ENCODE results near the gene RUNX1. TPM values are rescaled to one million over a fixed set of nuclear protein-coding genes. Genes with fewer than 3 reads are reported as not detected.

RUNX1 gene
- total and polyA plus RNA-seq, 2 of the 13 experiments (the other 11 are each of a cell fraction or from before 2014, with no cell fraction given): 5.4 to 6.4 TPM

DNA sequence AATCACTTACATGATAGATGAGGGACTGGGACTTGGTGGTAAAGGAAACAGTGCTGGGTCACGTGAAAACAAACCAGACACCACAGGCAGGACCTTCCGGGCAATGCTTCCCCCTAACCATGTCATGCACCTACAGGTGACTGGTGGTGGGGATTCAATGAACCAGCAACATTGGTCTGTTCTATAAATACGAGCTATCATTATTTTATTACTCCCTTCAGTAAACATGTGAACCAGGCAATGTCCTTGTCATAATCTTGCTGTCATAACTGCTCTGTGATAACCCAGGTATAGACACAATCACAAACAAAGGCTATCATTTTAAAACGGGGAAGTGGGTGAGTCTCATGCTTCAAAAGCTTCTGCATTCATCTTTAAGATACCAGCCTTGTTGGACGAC is 226.9 kb downstream of the RUNX1 start:
- POLR2A ChIA-PET: no interaction called here
- WGBS (ENCODE audit: low lambda C conversion rate): 97% methylated on average over 5 of the region's 5 CpGs

DNA sequence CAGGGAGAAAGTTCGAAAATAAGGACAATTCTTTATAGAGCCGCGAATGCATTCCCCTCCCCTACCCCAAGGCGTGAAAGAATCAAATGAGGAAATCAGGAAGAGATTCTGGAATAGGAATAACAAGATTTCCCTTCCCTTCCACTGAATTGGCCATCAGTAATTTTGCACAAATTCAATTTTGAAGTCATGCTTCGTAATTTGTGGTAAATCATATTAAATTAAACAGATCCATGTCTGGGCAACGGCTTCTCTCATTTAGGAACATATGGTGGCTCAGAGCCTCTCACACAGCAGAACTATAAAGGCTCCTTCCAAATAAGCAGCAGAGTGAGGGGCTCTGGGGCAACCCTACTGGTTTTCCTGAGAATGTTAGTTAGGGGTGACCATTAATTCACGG is 227.4 kb downstream of the RUNX1 start:
- CTCF ChIA-PET (ENCODE audit: low intra/inter-chr PET ratio, low total read pairs): no interaction called here
- intact Hi-C loops (cut with micrococcal nuclease; ENCODE audit: unreplicated experiment) (no loop called here), in situ Hi-C loops (cut with HindIII; ENCODE audit: extremely low pct_ligation_motif_present, low pct_unique_long_range_greater_than_20kb) (no loop called here)
- H3K4me1 ChIP-seq (ENCODE audit: insufficient read depth, low read length): peaks cover 53% of the 10 kb centered on the region
- H3K27me3 ChIP-seq (ENCODE audit: control insufficient read depth in 1 of 2, insufficient read depth in 2 of 2, low read length in 2 of 2): no peaks in the 10 kb centered on the region
- DNase-seq (ENCODE audit: low spot score) (no peak), ATAC-seq (no peak), FAIRE-seq (no peak)
- H2AFZ ChIP-seq (ENCODE audit: low read length): no peak overlapping the region
- no peaks in the 10 kb centered on the region for H3K9me3 ChIP-seq (ENCODE audit: low read length)
- H4K20me1 ChIP-seq (ENCODE audit: insufficient read depth, low read length): no peaks in the 10 kb centered on the region
- H3K4me3 ChIP-seq (replicated peaks in 1 of 3; ENCODE audit: insufficient read depth in 1 of 3, low read depth in 2 of 3, low read length in 3 of 3): no peak overlapping the region
- no TSS peak for BruUV-seq (replicated peaks)
- H3K36me3 ChIP-seq (replicated peaks in 1 of 2; ENCODE audit: control insufficient read depth in 1 of 2, insufficient read depth in 2 of 2, low read length in 2 of 2): peaks cover 3 to 17% of the 10 kb centered on the region in 2 experiments; a peak in 4 of 5 replicates
- H3K4me2 ChIP-seq (ENCODE audit: low read depth, low read length): no peak overlapping the region
- no peak overlapping the region for H3K27ac ChIP-seq (ENCODE audit: extremely low read length, insufficient read depth, low read length)
- 96% methylated on average over 7 of the region's 7 CpGs for WGBS (ENCODE audit: low lambda C conversion rate)
- no peak overlapping the region for H3K9ac ChIP-seq (ENCODE audit: insufficient read depth, low read depth, low read length)
- POLR2A ChIA-PET: no interaction called here
- no peaks in the 10 kb centered on the region for H3K79me2 ChIP-seq (ENCODE audit: insufficient read depth, low read length)
- TF ChIP-seq SIX4 (CRISPR knock-in tag; IDR thresholded peaks at IDR 0.05) (no peak), ZNF557 (CRISPR knock-in tag; IDR thresholded peaks at IDR 0.05) (no peak), POLR2A (IDR thresholded peaks at IDR 0.05; ENCODE audit: insufficient read depth in 1 of 2, low read depth in 2 of 2, low read length in 2 of 2) (no peak), NFKB2 (CRISPR knock-in tag; IDR thresholded peaks at IDR 0.05; ENCODE audit: borderline replicate concordance) (no peak), NR1H2 (CRISPR knock-in tag; IDR thresholded peaks at IDR 0.05; ENCODE audit: borderline replicate concordance, low read depth) (no peak), ONECUT2 (CRISPR knock-in tag; IDR thresholded peaks at IDR 0.05) (no peak), ZNF678 (CRISPR knock-in tag; IDR thresholded peaks at IDR 0.05) (no peak), ARNTL (CRISPR knock-in tag; IDR thresholded peaks at IDR 0.05) (no peak), ZFP36L1 (CRISPR knock-in tag; IDR thresholded peaks at IDR 0.05) (no peak), HNF4A (CRISPR knock-in tag; IDR thresholded peaks at IDR 0.05) (no peak)
- TF ChIP-seq, protein P1, sequence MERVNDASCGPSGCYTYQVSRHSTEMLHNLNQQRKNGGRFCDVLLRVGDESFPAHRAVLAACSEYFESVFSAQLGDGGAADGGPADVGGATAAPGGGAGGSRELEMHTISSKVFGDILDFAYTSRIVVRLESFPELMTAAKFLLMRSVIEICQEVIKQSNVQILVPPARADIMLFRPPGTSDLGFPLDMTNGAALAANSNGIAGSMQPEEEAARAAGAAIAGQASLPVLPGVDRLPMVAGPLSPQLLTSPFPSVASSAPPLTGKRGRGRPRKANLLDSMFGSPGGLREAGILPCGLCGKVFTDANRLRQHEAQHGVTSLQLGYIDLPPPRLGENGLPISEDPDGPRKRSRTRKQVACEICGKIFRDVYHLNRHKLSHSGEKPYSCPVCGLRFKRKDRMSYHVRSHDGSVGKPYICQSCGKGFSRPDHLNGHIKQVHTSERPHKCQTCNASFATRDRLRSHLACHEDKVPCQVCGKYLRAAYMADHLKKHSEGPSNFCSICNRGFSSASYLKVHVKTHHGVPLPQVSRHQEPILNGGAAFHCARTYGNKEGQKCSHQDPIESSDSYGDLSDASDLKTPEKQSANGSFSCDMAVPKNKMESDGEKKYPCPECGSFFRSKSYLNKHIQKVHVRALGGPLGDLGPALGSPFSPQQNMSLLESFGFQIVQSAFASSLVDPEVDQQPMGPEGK (CRISPR knock-in tag; IDR thresholded peaks at IDR 0.05): no peak
- TF ChIP-seq, protein P2, sequence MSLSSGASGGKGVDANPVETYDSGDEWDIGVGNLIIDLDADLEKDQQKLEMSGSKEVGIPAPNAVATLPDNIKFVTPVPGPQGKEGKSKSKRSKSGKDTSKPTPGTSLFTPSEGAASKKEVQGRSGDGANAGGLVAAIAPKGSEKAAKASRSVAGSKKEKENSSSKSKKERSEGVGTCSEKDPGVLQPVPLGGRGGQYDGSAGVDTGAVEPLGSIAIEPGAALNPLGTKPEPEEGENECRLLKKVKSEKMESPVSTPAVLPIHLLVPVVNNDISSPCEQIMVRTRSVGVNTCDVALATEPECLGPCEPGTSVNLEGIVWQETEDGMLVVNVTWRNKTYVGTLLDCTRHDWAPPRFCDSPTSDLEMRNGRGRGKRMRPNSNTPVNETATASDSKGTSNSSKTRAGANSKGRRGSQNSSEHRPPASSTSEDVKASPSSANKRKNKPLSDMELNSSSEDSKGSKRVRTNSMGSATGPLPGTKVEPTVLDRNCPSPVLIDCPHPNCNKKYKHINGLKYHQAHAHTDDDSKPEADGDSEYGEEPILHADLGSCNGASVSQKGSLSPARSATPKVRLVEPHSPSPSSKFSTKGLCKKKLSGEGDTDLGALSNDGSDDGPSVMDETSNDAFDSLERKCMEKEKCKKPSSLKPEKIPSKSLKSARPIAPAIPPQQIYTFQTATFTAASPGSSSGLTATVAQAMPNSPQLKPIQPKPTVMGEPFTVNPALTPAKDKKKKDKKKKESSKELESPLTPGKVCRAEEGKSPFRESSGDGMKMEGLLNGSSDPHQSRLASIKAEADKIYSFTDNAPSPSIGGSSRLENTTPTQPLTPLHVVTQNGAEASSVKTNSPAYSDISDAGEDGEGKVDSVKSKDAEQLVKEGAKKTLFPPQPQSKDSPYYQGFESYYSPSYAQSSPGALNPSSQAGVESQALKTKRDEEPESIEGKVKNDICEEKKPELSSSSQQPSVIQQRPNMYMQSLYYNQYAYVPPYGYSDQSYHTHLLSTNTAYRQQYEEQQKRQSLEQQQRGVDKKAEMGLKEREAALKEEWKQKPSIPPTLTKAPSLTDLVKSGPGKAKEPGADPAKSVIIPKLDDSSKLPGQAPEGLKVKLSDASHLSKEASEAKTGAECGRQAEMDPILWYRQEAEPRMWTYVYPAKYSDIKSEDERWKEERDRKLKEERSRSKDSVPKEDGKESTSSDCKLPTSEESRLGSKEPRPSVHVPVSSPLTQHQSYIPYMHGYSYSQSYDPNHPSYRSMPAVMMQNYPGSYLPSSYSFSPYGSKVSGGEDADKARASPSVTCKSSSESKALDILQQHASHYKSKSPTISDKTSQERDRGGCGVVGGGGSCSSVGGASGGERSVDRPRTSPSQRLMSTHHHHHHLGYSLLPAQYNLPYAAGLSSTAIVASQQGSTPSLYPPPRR (CRISPR knock-in tag; IDR thresholded peaks at IDR 0.05; ENCODE audit: borderline replicate concordance): no peak

More for the DNA sequence above, 226.9 kb downstream of the RUNX1 start:
- peaks cover 48% of the 10 kb centered on the region for H3K4me1 ChIP-seq (ENCODE audit: insufficient read depth, low read length)
- H3K36me3 ChIP-seq (replicated peaks in 1 of 2; ENCODE audit: control insufficient read depth in 1 of 2, insufficient read depth in 2 of 2, low read length in 2 of 2): peaks cover 4 to 17% of the 10 kb centered on the region in 2 experiments; a peak in 4 of 5 replicates
- BruUV-seq (replicated peaks): no TSS peak
- H3K9ac ChIP-seq (ENCODE audit: insufficient read depth, low read depth, low read length): no peak overlapping the region
- CTCF ChIA-PET (ENCODE audit: low intra/inter-chr PET ratio, low total read pairs): no interaction called here
- no peak overlapping the region for H3K4me2 ChIP-seq (ENCODE audit: low read depth, low read length)
- no peaks in the 10 kb centered on the region for H3K9me3 ChIP-seq (ENCODE audit: low read length)
- H3K4me3 ChIP-seq (replicated peaks in 1 of 3; ENCODE audit: insufficient read depth in 1 of 3, low read depth in 2 of 3, low read length in 3 of 3): no peak overlapping the region
- no peaks in the 10 kb centered on the region for H4K20me1 ChIP-seq (ENCODE audit: insufficient read depth, low read length)
- H3K27ac ChIP-seq (ENCODE audit: extremely low read length, insufficient read depth, low read length): no peak overlapping the region
- no peak for ATAC-seq
- DNase-seq (ENCODE audit: low spot score): no peak
- in situ Hi-C loops (cut with HindIII; ENCODE audit: extremely low pct_ligation_motif_present, low pct_unique_long_range_greater_than_20kb) (no loop called here), intact Hi-C loops (cut with micrococcal nuclease; ENCODE audit: unreplicated experiment) (no loop called here)
- TF ChIP-seq ZNF737 (CRISPR knock-in tag; IDR thresholded peaks at IDR 0.05; ENCODE audit: borderline replicate concordance): no peak
- no peak for FAIRE-seq
- no peak overlapping the region for H2AFZ ChIP-seq (ENCODE audit: low read length)
- H3K79me2 ChIP-seq (ENCODE audit: insufficient read depth, low read length): no peaks in the 10 kb centered on the region
- no peaks in the 10 kb centered on the region for H3K27me3 ChIP-seq (ENCODE audit: control insufficient read depth in 1 of 2, insufficient read depth in 2 of 2, low read length in 2 of 2)

Data from HepG2 (cell line).